ENCODE measurements around the gene TNS2. TPM values are rescaled to one million over a fixed set of nuclear protein-coding genes. Genes with fewer than 3 reads are reported as not detected.

Gene TNS2
- total and polyA plus RNA-seq, 2 of the 13 experiments (the other 11 are each of a cell fraction or from before 2014, with no cell fraction given) = 8.9 to 20.4 TPM

DNA sequence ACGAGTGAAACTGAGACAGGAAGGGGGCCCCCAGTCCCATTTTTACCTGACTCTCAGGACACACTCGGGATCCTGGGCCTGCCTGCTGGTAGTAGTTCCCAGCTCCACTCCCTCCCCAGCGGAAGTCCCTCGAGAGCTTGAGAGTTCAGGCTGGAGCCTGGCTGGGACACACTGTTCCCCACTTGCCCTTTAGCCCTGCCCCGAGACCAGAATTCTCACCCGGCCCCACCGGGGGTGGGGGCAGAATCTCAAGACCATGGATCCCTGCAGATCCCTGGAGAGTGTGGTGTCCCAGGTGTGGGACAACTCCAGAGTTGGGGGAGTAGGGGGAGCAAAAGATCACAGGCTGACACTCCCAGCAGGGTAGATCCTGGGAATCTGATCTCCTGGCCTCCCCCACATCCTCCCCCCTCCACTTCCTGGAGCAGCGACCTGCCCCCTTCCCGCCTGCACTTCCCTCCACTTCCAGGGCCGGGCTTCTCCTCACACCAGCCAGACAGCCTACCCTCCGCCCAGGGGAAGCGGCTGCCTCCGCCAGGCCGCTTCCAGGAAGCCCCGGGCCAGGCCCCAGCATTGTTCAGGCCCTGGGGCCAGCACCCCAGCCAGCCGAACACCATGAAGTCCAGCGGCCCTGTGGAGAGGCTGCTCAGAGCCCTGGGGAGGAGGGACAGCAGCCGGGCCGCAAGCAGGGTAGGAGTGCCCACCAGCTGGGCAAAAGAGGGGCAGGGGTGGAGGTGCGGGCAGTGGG, at the start of gene TNS2 (continued):
- TF ChIP-seq, protein P1, sequence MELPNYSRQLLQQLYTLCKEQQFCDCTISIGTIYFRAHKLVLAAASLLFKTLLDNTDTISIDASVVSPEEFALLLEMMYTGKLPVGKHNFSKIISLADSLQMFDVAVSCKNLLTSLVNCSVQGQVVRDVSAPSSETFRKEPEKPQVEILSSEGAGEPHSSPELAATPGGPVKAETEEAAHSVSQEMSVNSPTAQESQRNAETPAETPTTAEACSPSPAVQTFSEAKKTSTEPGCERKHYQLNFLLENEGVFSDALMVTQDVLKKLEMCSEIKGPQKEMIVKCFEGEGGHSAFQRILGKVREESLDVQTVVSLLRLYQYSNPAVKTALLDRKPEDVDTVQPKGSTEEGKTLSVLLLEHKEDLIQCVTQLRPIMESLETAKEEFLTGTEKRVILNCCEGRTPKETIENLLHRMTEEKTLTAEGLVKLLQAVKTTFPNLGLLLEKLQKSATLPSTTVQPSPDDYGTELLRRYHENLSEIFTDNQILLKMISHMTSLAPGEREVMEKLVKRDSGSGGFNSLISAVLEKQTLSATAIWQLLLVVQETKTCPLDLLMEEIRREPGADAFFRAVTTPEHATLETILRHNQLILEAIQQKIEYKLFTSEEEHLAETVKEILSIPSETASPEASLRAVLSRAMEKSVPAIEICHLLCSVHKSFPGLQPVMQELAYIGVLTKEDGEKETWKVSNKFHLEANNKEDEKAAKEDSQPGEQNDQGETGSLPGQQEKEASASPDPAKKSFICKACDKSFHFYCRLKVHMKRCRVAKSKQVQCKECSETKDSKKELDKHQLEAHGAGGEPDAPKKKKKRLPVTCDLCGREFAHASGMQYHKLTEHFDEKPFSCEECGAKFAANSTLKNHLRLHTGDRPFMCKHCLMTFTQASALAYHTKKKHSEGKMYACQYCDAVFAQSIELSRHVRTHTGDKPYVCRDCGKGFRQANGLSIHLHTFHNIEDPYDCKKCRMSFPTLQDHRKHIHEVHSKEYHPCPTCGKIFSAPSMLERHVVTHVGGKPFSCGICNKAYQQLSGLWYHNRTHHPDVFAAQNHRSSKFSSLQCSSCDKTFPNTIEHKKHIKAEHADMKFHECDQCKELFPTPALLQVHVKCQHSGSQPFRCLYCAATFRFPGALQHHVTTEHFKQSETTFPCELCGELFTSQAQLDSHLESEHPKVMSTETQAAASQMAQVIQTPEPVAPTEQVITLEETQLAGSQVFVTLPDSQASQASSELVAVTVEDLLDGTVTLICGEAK (IDR thresholded peaks at IDR 0.05) = no peak
- TF ChIP-seq, protein P1 (CRISPR knock-in tag; IDR thresholded peaks at IDR 0.05) = peak; percentile 31; the same call in 1 of the 2 replicates
- TF ChIP-seq, protein P2, sequence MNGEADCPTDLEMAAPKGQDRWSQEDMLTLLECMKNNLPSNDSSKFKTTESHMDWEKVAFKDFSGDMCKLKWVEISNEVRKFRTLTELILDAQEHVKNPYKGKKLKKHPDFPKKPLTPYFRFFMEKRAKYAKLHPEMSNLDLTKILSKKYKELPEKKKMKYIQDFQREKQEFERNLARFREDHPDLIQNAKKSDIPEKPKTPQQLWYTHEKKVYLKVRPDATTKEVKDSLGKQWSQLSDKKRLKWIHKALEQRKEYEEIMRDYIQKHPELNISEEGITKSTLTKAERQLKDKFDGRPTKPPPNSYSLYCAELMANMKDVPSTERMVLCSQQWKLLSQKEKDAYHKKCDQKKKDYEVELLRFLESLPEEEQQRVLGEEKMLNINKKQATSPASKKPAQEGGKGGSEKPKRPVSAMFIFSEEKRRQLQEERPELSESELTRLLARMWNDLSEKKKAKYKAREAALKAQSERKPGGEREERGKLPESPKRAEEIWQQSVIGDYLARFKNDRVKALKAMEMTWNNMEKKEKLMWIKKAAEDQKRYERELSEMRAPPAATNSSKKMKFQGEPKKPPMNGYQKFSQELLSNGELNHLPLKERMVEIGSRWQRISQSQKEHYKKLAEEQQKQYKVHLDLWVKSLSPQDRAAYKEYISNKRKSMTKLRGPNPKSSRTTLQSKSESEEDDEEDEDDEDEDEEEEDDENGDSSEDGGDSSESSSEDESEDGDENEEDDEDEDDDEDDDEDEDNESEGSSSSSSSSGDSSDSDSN (CRISPR knock-in tag; IDR thresholded peaks at IDR 0.05) = peak; percentile 90
- TF ChIP-seq ZNF749 (CRISPR knock-in tag; IDR thresholded peaks at IDR 0.05; ENCODE audit: borderline replicate concordance) = 0 out of 2 replicates have a peak, but pooled peaks have one; percentile 45
- TF ChIP-seq YEATS4 (CRISPR knock-in tag; IDR thresholded peaks at IDR 0.05; ENCODE audit: borderline replicate concordance) = no peak
- TF ChIP-seq ZNF616 (CRISPR knock-in tag; IDR thresholded peaks at IDR 0.05; ENCODE audit: low read depth) = 0 out of 2 replicates have a peak, but pooled peaks have one; percentile 70
- TF ChIP-seq, protein P3, sequence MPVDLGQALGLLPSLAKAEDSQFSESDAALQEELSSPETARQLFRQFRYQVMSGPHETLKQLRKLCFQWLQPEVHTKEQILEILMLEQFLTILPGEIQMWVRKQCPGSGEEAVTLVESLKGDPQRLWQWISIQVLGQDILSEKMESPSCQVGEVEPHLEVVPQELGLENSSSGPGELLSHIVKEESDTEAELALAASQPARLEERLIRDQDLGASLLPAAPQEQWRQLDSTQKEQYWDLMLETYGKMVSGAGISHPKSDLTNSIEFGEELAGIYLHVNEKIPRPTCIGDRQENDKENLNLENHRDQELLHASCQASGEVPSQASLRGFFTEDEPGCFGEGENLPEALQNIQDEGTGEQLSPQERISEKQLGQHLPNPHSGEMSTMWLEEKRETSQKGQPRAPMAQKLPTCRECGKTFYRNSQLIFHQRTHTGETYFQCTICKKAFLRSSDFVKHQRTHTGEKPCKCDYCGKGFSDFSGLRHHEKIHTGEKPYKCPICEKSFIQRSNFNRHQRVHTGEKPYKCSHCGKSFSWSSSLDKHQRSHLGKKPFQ (CRISPR knock-in tag; IDR thresholded peaks at IDR 0.05; ENCODE audit: insufficient replicate concordance) = peak; percentile 70
- TF ChIP-seq ETV5 (CRISPR knock-in tag; IDR thresholded peaks at IDR 0.05; ENCODE audit: borderline replicate concordance) = peak; percentile 79
- TF ChIP-seq SRY (CRISPR knock-in tag; IDR thresholded peaks at IDR 0.05) = peak; percentile 50; the same call in 1 of the 2 replicates
- no peak for TF ChIP-seq NCOR1 (IDR thresholded peaks at IDR 0.05; ENCODE audit: borderline replicate concordance, low read length)
- TF ChIP-seq BORCS8-MEF2B (CRISPR knock-in tag; IDR thresholded peaks at IDR 0.05) = no peak
- no peak for TF ChIP-seq NFE2L1 (CRISPR knock-in tag; IDR thresholded peaks at IDR 0.05; ENCODE audit: borderline replicate concordance)
- TF ChIP-seq, protein P4, sequence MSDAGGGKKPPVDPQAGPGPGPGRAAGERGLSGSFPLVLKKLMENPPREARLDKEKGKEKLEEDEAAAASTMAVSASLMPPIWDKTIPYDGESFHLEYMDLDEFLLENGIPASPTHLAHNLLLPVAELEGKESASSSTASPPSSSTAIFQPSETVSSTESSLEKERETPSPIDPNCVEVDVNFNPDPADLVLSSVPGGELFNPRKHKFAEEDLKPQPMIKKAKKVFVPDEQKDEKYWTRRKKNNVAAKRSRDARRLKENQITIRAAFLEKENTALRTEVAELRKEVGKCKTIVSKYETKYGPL (CRISPR knock-in tag; IDR thresholded peaks at IDR 0.05) = no peak

All from HepG2 (cell line).